Omental fat pad (tissue), 4 donors: ENCODE data around the gene AQP3. TPM values are rescaled to one million over a fixed set of nuclear protein-coding genes. Genes with fewer than 3 reads are reported as not detected.
A peak's percentile ranks its signal among the peaks of the same experiment; 100 is the strongest.

Experiments
- ATAC-seq: fragments of 150-250 bp; one replicate; pipeline ENCODE4 v1.9.1; 2016; ENCODE audit warnings: mild to moderate bottlenecking, moderate library complexity; ENCODE audit not compliant: low FRiP score
- DNase-seq: peaks from one replicate; pipeline ENCODE4 v3.0.0-alpha.2; 2019; ENCODE audit warnings: low spot score
- CTCF ChIP-seq, 3 donors: fragments of 450-650 bp; IDR thresholded peaks; one replicate each; pipeline ENCODE4 v1.5.1; 2016 to 2017; ENCODE audit warnings: antibody characterized with exemption in 3 of 3, mild to moderate bottlenecking in 3 of 3, moderate library complexity in 2 of 3
- total RNA-seq, 4 donors: library from RNA; depleted of rRNA; stranded (reverse); fragments of >200 nt; gene quantifications; one replicate each; pipeline ENCODE4 v1.1.0, GENCODE V29; 2016

The AQP3 gene
- total RNA-seq, 4 donors from 2014 or later = 9.9 to 139 (median 46.3) TPM

GRCh38 chr9:33446240-33446945, 1.0 kb downstream of the AQP3 start:
- no peak for TF ChIP-seq CTCF (IDR thresholded peaks at IDR 0.05)
- ATAC-seq (peak; percentile 27), DNase-seq (no peak)

- DNase-seq (no peak), ATAC-seq (no peak)
- no peak for TF ChIP-seq CTCF (IDR thresholded peaks at IDR 0.05)
These were observed 1.8 kb downstream of the AQP3 start for GRCh38 chr9:33445389-33446239.

- DNase-seq (no peak), ATAC-seq (no peak)
- no peak for TF ChIP-seq CTCF (IDR thresholded peaks at IDR 0.05)
These were observed 3.8 kb downstream of the AQP3 start for GRCh38 chr9:33443464-33444154.

- DNase-seq = no peak
- TF ChIP-seq CTCF (IDR thresholded peaks at IDR 0.05) = no peak
- ATAC-seq = peak; percentile 37
These were observed 4.3 kb downstream of the AQP3 start for GRCh38 chr9:33443047-33443446.

- no peak for TF ChIP-seq CTCF (IDR thresholded peaks at IDR 0.05)
- ATAC-seq (no peak), DNase-seq (no peak)
These were observed 5.3 kb downstream of the AQP3 start for GRCh38 chr9:33442125-33442524.

GRCh38 chr9:33440609-33441008, 6.8 kb downstream of the AQP3 start:
- TF ChIP-seq CTCF (IDR thresholded peaks at IDR 0.05) = no peak
- DNase-seq (no peak), ATAC-seq (no peak)
